Subcutaneous adipose tissue (tissue), 4 donors: ENCODE results near the gene TSSK2. TPM values are rescaled to one million over a fixed set of nuclear protein-coding genes. Genes with fewer than 3 reads are reported as not detected.

Experiments used
- CTCF ChIP-seq: fragments of 450-650 bp; IDR thresholded peaks from one replicate; pipeline ENCODE4 v1.5.1; 2016; ENCODE audit warnings: low read depth, mild to moderate bottlenecking, control low read depth, antibody characterized with exemption, moderate library complexity
- total RNA-seq, 4 donors: library from RNA; depleted of rRNA; stranded (reverse); fragments of >200 nt; gene quantifications; one replicate each; pipeline ENCODE4 v1.1.0, GENCODE V29; 2016

TSSK2 gene
- total RNA-seq, 4 donors from 2014 or later: not detected

- TF ChIP-seq CTCF: no peak
Measured at GRCh38 chr22:19114984-19115552, 16.0 kb upstream of the TSSK2 start.

GRCh38 chr22:19115628-19116027, 15.5 kb upstream of the TSSK2 start:
- TF ChIP-seq CTCF: no peak

- TF ChIP-seq CTCF: no peak
Measured at GRCh38 chr22:19117111-19117512, 14.0 kb upstream of the TSSK2 start.

GRCh38 chr22:19118329-19118880, 12.7 kb upstream of the TSSK2 start:
- no peak for TF ChIP-seq CTCF

- TF ChIP-seq CTCF: no peak
Measured at GRCh38 chr22:19119949-19120348, 11.2 kb upstream of the TSSK2 start.

GRCh38 chr22:19120829-19121630, 10.1 kb upstream of the TSSK2 start:
- TF ChIP-seq CTCF: no peak

- no peak for TF ChIP-seq CTCF
Measured at GRCh38 chr22:19121631-19122142, 9.4 kb upstream of the TSSK2 start.
